ENCODE measurements around the gene CARS1. TPM values are rescaled to one million over a fixed set of nuclear protein-coding genes. Genes with fewer than 3 reads are reported as not detected.

The CARS1 gene
- total RNA-seq, 4 donors from 2014 or later = 29.3 to 50.4 (median 36.4) TPM

DNA sequence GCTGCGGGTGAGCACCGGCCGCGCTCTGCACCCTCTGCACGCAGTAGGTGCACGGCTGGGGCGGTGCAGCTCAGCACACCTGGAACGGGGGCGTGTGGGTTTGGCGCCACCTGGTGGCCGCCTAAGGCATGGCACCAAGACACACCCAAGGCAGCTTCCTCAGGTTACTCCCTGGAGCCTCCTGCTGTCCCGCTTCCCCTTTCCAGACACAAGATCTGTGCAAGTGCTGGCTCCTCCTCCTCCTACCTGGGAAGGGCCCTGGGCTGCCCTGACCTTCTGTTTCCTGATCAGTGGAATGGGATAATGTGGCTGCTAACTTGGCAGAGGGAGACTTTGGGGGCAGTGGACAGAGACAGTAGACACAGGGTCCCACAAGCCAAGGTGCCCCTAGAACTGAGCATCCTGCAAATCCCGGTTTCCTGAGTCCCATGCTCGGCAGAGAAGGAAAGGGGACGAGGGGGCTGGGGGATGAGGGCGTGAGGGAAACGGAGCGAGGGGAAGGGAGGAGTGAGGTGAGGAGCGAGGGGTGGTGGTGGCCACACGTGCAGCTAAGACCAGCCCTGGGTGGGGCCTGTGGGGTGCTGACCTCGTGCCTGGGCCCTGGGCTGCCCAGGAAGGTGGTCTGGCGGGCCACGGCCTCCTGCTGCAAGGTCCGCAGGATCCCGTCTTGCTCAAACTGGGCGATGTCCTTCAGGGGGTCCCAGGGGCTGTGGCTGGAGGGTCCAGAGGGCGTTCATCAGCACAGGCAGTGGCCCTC, 34.8 kb upstream of the CARS1 start:
- Histone ChIP-seq H3K27ac (peak overlapping the region in 1 of 4 donors; percentile 17), H3K4me3 (no peak overlapping the region), H3K27me3 (no peaks in the 10 kb centered on the region), H3K36me3 (peaks cover 0 to 72% (median 2%) of the 10 kb centered on the region in 3 donors), H3K4me1 (peaks cover 0 to 47% (median 8%) of the 10 kb centered on the region in 4 donors), H3K9me3 (no peaks in the 10 kb centered on the region)
- TF ChIP-seq POLR2A (IDR thresholded peaks at IDR 0.05) (no peak), CTCF (IDR thresholded peaks at IDR 0.05) (peak; percentile 97 to 99 (median 98)), EP300 (IDR thresholded peaks at IDR 0.05) (peak in 1 of 2 donors; percentile 26)
- WGBS, 2 donors = 62 to 67% methylated on average over 15 to 18 of the region's 27 CpGs
- peak in 1 of 2 donors; percentile 61 for DNase-seq (ENCODE audit: low spot score in 2 of 2)

- Histone ChIP-seq H3K27me3 (no peaks in the 10 kb centered on the region), H3K4me1 (peaks cover 0 to 46% (median 7%) of the 10 kb centered on the region in 4 donors), H3K4me3 (no peak overlapping the region), H3K36me3 (peaks cover 0 to 75% (median 2%) of the 10 kb centered on the region in 3 donors), H3K27ac (peak overlapping the region in 1 of 4 donors; percentile 17), H3K9me3 (no peaks in the 10 kb centered on the region)
- no peak for TF ChIP-seq POLR2A (IDR thresholded peaks at IDR 0.05)
- TF ChIP-seq CTCF (IDR thresholded peaks at IDR 0.05) = no peak
- TF ChIP-seq EP300 (IDR thresholded peaks at IDR 0.05) = no peak
- 78 to 84% methylated on average over 11 to 12 of the region's 14 CpGs for WGBS, 2 donors
- DNase-seq (ENCODE audit: low spot score in 2 of 2) = no peak
Measured at GRCh38 chr11:3091081-3091845, 34.0 kb upstream of the CARS1 start.

DNA sequence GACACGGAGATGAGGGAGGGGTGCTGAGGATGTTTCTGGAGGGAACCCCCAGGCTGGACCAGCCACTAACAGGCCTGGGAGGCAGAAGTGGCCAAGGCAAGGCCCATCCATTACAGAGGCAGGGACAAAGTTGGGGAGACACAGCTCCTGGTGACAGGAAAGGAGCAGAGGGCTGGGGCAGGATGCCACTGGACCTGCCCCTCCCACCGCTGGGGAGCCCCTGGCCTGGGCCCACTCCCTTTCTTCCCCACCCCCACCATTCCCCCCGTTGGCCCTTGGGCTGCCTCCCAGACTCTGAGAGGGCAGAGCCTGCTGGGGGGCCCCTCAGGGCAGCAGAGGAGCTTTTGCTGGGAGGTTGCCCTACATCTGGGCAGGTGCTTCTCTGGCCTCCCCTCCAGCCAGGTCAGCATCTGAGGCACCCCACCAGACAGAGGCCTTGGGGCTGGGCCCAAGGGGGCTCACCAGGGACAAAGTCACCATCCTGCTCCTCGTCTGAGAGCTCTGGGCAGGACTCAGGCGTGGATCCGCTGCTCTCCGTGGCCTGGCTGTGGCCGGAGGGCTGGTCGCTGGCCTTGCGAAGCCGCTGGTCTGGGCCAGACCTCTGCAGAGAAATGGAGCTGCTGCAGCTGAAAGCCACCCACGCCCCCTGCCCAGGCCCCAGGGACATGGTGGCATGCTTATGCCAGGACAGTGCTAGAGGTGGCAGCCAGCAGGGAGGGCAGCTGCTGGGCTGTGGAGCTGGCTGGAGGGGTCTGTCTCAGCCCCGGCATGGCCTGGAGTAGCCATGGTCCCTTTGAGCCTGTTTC, 33.1 kb upstream of the CARS1 start:
- no peak for TF ChIP-seq POLR2A (IDR thresholded peaks at IDR 0.05)
- Histone ChIP-seq H3K27me3 (no peaks in the 10 kb centered on the region), H3K4me1 (peaks cover 0 to 37% (median 3%) of the 10 kb centered on the region in 4 donors), H3K36me3 (peaks cover 0 to 75% (median 2%) of the 10 kb centered on the region in 3 donors), H3K27ac (no peak overlapping the region), H3K9me3 (no peaks in the 10 kb centered on the region), H3K4me3 (no peak overlapping the region)
- DNase-seq (ENCODE audit: low spot score in 2 of 2) = no peak
- WGBS, 2 donors = 68 to 82% methylated on average over 4 to 12 of the region's 13 CpGs

DNA sequence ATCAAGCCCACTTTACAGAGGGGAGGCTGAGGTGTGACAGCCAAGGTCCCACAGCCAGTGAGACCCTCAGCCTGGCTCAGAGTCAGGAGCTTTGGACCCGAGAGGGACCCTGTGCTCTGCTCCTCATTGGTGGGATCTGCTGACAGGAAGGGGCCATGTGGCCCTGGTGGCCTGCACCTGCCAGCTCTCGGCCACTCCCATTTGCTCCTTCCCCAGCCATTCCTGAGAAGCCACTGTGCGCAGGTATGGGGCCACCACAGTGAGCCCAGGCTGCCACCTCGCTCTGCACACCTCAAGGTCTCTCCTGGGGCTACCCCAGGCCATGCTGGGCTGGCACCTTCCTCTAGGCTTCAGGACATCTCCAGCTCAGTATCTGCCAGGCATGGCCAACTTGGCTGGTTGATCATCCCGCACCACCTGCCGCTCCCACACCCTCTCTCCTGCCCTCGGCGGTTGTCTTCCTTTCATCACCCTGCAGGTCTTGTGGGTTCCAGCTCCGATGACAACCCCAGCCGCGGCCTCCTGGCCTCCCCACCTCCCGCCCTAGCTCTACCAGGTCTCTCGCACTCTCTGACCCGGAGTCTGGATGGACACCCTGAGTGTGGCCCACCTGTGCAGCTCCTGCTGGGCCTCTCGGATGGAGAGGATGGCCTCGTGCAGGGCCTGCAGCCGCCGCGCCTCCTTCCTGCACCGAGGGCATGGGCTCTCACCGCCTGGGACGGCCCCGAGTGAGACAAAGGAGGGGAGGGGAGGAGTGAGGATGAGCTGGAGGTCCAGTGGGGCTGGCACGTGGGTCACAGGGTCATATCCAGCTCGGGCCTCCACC, 32.2 kb upstream of the CARS1 start:
- H3K27me3 ChIP-seq = no peaks in the 10 kb centered on the region
- H3K36me3 ChIP-seq = peaks cover 0 to 72% (median 2%) of the 10 kb centered on the region in 3 donors
- H3K4me3 ChIP-seq = no peak overlapping the region
- no peak for TF ChIP-seq EP300 (IDR thresholded peaks at IDR 0.05)
- no peak for TF ChIP-seq CTCF (IDR thresholded peaks at IDR 0.05)
- no peak for TF ChIP-seq POLR2A (IDR thresholded peaks at IDR 0.05)
- H3K27ac ChIP-seq = no peak overlapping the region
- no peaks in the 10 kb centered on the region for H3K9me3 ChIP-seq
- peaks cover 0 to 28% (median 0%) of the 10 kb centered on the region in 4 donors for H3K4me1 ChIP-seq
- DNase-seq (ENCODE audit: low spot score in 2 of 2) = no peak
- WGBS, 2 donors = 82 to 88% methylated on average over 20 to 25 of the region's 25 CpGs

Measured in tibial nerve (tissue), 4 donors.